ENCODE data around the gene OR2AT4.
A peak's percentile ranks its signal among the peaks of the same experiment; 100 is the strongest.

Gene OR2AT4

GRCh38 chr11:75041263-75041662 is 55.4 kb downstream of the OR2AT4 start:
- in situ Hi-C loops (cut with MboI; ENCODE audit: low pct_unique_long_range_greater_than_20kb, low sequenced_read_pairs) = no loop called here
- DNase-seq = no peak

DNA sequence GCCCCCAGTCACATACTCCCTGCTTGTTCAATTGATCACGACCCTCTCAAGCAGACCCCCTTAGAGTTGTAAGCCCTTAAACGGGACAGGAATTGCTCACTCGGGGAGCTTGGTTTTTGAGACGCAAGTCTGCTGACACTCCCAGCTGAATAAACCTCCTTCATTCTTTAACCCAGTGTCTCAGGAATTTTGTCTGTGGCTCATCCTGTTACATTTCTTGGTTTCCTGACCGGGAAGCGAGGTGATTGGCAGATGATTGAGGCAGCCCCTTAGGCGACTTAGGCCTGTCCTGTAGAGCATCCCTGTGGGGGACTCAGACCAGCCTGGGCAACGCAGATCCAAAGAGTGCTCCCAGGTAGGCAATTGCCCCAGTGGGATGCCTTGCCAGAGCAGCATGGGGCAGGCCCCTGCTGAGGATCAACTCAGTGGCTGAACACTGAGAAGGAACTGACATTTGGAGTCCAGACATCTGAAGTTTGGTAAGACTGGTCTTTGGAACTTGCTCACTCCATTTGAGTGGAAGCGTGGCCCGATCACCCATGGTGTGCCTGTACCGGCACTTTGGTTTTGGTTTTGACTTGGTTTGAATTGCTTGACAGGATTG is 56.4 kb downstream of the OR2AT4 start:
- in situ Hi-C loops (cut with MboI; ENCODE audit: low pct_unique_long_range_greater_than_20kb, low sequenced_read_pairs) = no loop called here
- DNase-seq = no peak

- in situ Hi-C loops (cut with MboI; ENCODE audit: low pct_unique_long_range_greater_than_20kb, low sequenced_read_pairs) = no loop called here
- no peak for DNase-seq
Measured at GRCh38 chr11:75035911-75036565, 60.6 kb downstream of the OR2AT4 start.

DNA sequence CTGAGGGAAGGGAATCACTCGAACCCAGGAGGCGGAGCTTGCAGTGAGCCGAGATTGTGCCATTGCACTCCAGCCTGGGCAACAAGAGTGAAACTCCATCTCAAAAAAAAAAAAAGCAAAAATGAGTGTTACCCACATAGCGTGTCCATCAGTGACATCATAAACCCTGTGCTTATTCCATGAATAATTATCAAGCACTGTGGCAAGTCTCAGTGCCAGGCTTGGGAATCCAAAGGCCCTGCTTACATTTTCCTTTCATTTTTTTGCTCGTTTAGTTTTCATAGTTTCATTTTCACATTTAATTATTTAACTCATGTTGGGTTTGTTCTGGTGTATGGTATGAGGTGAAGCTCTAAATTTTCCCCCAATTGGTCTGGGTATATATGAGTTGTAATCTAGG is 61.4 kb downstream of the OR2AT4 start:
- in situ Hi-C loops (cut with MboI; ENCODE audit: low pct_unique_long_range_greater_than_20kb, low sequenced_read_pairs) = no loop called here
- no peak for DNase-seq

DNA sequence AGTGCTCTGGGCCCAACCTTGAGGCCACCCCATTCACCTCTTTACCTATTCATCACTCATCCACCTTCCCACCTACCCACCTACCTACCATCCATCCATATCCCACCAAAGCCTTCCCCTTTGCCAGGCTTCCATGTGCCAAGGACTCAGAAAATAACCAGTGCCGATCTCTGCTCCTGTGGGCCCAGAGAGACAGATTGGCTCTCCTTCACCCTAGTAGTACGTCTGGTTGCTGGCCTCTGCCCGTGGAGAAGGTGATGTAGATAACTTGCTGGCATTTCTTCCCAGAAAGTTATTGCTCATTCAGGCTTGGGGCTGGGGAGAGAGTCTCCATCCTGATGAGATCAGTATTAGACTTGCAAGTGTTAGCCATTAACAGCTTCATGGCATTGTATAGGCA is 62.8 kb downstream of the OR2AT4 start:
- DNase-seq = no peak
- in situ Hi-C loops (cut with MboI; ENCODE audit: low pct_unique_long_range_greater_than_20kb, low sequenced_read_pairs) = no loop called here

- in situ Hi-C loops (cut with MboI; ENCODE audit: low pct_unique_long_range_greater_than_20kb, low sequenced_read_pairs) = no loop called here
- no peak for DNase-seq
Measured at GRCh38 chr11:75032550-75032935, 64.1 kb downstream of the OR2AT4 start.

DNA sequence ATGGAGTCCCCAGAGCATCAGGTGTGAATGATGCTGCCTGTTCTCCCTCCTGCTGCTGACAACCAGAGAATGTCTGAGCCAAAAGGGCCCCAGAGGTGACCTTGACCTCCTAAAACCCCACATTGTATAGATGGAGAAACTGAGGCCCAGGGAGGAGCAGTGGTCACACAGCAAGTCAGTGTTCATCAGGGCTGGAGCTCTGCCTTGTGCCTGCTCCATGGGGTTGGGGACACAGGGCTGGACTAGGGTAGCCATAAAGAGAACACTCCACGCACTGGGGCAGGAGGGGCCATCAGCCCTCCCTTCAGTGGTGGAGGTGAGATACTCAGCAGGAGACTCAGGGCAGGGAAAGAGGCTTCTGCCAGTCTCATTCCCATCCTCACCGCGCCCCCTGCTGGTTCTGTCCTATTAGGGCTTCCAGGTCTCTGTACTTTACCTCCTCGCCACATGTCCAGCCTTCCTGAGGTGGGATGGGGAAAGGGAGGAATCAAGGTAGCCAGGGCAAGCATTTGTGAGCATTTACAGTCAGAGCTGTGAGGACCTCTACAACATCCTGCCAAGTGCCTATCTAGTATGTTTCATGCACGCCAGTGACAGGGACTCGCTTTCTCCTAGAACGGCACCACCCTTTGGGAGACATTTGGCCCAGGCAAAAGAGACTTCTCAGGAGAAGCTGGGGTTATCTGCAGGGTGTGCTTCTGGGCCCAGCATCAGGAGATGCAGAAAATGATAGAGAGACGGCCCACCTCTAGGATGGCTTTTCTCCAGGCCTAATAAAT is 64.7 kb downstream of the OR2AT4 start:
- DNase-seq = peak; percentile 74
- in situ Hi-C loops (cut with MboI; ENCODE audit: low pct_unique_long_range_greater_than_20kb, low sequenced_read_pairs) = no loop called here
